COLO668 (cell line): ENCODE results near the gene CCDC190.
"Not testable (repeated sequence)": the region's sequence is repeated elsewhere in the genome, so short reads cannot be mapped to it uniquely, and the experiment has no call there.

Experiments used
- DNase-seq: peaks from one replicate; lab custom pipeline; 2025; ENCODE audit not compliant: unreplicated experiment; lab: John Stamatoyannopoulos, UW

CCDC190 gene

GRCh38 chr1:162861101-162861500 is at the start of gene CCDC190:
TSS of gene CCDC190 (minus strand) at chr1:162861175. CDS start at chr1:162859646, 1,529 bp downstream.
- DNase-seq, result no peak

- DNase-seq, result no peak
Measured at GRCh38 chr1:162910161-162910560, 49.2 kb upstream of the CCDC190 start.

- no peak for DNase-seq
Measured at GRCh38 chr1:162908780-162909179, 47.8 kb upstream of the CCDC190 start.

GRCh38 chr1:162908236-162908635 is 47.3 kb upstream of the CCDC190 start:
- no peak for DNase-seq

- no peak for DNase-seq
Measured at GRCh38 chr1:162906485-162906884, 45.5 kb upstream of the CCDC190 start.

- peak; percentile 26 for DNase-seq
Measured at GRCh38 chr1:162905174-162906158, 44.5 kb upstream of the CCDC190 start.

- no peak for DNase-seq
Measured at GRCh38 chr1:162904579-162904978, 43.6 kb upstream of the CCDC190 start.

GRCh38 chr1:162904023-162904422 is 43.0 kb upstream of the CCDC190 start:
- no peak for DNase-seq

- no peak for DNase-seq
Measured at GRCh38 chr1:162903246-162903645, 42.3 kb upstream of the CCDC190 start.

GRCh38 chr1:162902416-162902815 is 41.4 kb upstream of the CCDC190 start:
- no peak for DNase-seq

GRCh38 chr1:162901243-162901642 is 40.3 kb upstream of the CCDC190 start:
- no peak for DNase-seq

GRCh38 chr1:162899422-162900146 is 38.6 kb upstream of the CCDC190 start:
- no peak for DNase-seq

GRCh38 chr1:162893612-162893908 is 32.6 kb upstream of the CCDC190 start:
- DNase-seq, result no peak

- DNase-seq, result no peak
Measured at GRCh38 chr1:162892906-162893611, 32.1 kb upstream of the CCDC190 start.

GRCh38 chr1:162889989-162890388 is 29.0 kb upstream of the CCDC190 start:
- no peak for DNase-seq

GRCh38 chr1:162886705-162887104 is 25.7 kb upstream of the CCDC190 start:
- no peak for DNase-seq

GRCh38 chr1:162885265-162885664 is 24.3 kb upstream of the CCDC190 start:
- DNase-seq, result no peak

- DNase-seq, result no peak
Measured at GRCh38 chr1:162884831-162885230, 23.9 kb upstream of the CCDC190 start.

- DNase-seq, result no peak
Measured at GRCh38 chr1:162882248-162882674, 21.3 kb upstream of the CCDC190 start.

- DNase-seq, result no peak
Measured at GRCh38 chr1:162881590-162881989, 20.6 kb upstream of the CCDC190 start.

GRCh38 chr1:162880617-162881016 is 19.6 kb upstream of the CCDC190 start:
- DNase-seq, result not testable (repeated sequence)
